ENCODE results near the gene OTOR. TPM values are rescaled to one million over a fixed set of nuclear protein-coding genes. Genes with fewer than 3 reads are reported as not detected.

The OTOR gene
- total RNA-seq, 4 donors from 2014 or later = not detected

GRCh38 chr20:16729565-16730460 lies 18.3 kb upstream of the OTOR start, which contains the start of gene SNRPB2:
Gene SNRPB2, plus strand, starts transcription at chr20:16730026. Its CDS starts 1,677 bp downstream, at chr20:16731703.
- peaks cover 25% of the 10 kb centered on the region for H3K4me1 ChIP-seq
- peak; percentile 96 for DNase-seq (ENCODE audit: low spot score in 2 of 2)
- H3K4me3 ChIP-seq = peak within 1 kb of the TSS; percentile 89
- peak within 1 kb of the TSS; percentile 86 for H3K27ac ChIP-seq
- WGBS = 8% methylated on average over 38 of the region's 57 CpGs
- H3K27me3 ChIP-seq = peaks cover 36% of the 10 kb centered on the region
- TF ChIP-seq EP300 (IDR thresholded peaks at IDR 0.05) (no peak), POLR2AphosphoS5 (IDR thresholded peaks at IDR 0.05) (peak in 2 of 3 donors; percentile 61 to 97), POLR2A (IDR thresholded peaks at IDR 0.05) (peak; percentile 37 to 77), CTCF (IDR thresholded peaks at IDR 0.05) (no peak)
- H3K36me3 ChIP-seq = peaks cover 16% of the 10 kb centered on the region
- peaks cover 3% of the 10 kb centered on the region for H3K9me3 ChIP-seq

- TF ChIP-seq POLR2AphosphoS5 (IDR thresholded peaks at IDR 0.05) (no peak), EP300 (IDR thresholded peaks at IDR 0.05) (no peak), CTCF (IDR thresholded peaks at IDR 0.05) (no peak), POLR2A (IDR thresholded peaks at IDR 0.05) (no peak)
- no peak overlapping the region for H3K4me3 ChIP-seq
- no peak for DNase-seq (ENCODE audit: low spot score in 2 of 2)
- peaks cover 9% of the 10 kb centered on the region for H3K27me3 ChIP-seq
- no peaks in the 10 kb centered on the region for H3K9me3 ChIP-seq
- peaks cover 38% of the 10 kb centered on the region for H3K36me3 ChIP-seq
- 76% methylated on average over 4 of the region's 4 CpGs for WGBS
- no peak overlapping the region for H3K27ac ChIP-seq
- peaks cover 25% of the 10 kb centered on the region for H3K4me1 ChIP-seq
These were observed 15.5 kb upstream of the OTOR start for GRCh38 chr20:16732506-16733152.

- Histone ChIP-seq H3K4me3 (no peak overlapping the region), H3K36me3 (peaks cover 63% of the 10 kb centered on the region), H3K9me3 (no peaks in the 10 kb centered on the region), H3K27ac (no peak overlapping the region), H3K27me3 (no peaks in the 10 kb centered on the region), H3K4me1 (no peaks in the 10 kb centered on the region)
- no peak for DNase-seq (ENCODE audit: low spot score in 2 of 2)
- no peak for TF ChIP-seq EP300 (IDR thresholded peaks at IDR 0.05)
- TF ChIP-seq POLR2A (IDR thresholded peaks at IDR 0.05) = no peak
- no peak for TF ChIP-seq POLR2AphosphoS5 (IDR thresholded peaks at IDR 0.05)
- no peak for TF ChIP-seq CTCF (IDR thresholded peaks at IDR 0.05)
- 85% methylated on average over 6 of the region's 6 CpGs for WGBS
These were observed 7.6 kb upstream of the OTOR start for GRCh38 chr20:16740365-16741072.

- no peak for DNase-seq (ENCODE audit: low spot score in 2 of 2)
- WGBS = 67% methylated on average over 3 of the region's 3 CpGs
These were observed 3.9 kb upstream of the OTOR start for GRCh38 chr20:16744178-16744807.

More at GRCh38 chr20:16744178-16744807, 3.9 kb upstream of the OTOR start:
- H3K36me3 ChIP-seq = peaks cover 31% of the 10 kb centered on the region
- TF ChIP-seq CTCF (IDR thresholded peaks at IDR 0.05) (no peak), EP300 (IDR thresholded peaks at IDR 0.05) (no peak), POLR2AphosphoS5 (IDR thresholded peaks at IDR 0.05) (no peak), POLR2A (IDR thresholded peaks at IDR 0.05) (no peak)
- no peak overlapping the region for H3K27ac ChIP-seq
- no peaks in the 10 kb centered on the region for H3K9me3 ChIP-seq
- no peaks in the 10 kb centered on the region for H3K4me1 ChIP-seq
- H3K4me3 ChIP-seq = no peak overlapping the region
- H3K27me3 ChIP-seq = no peaks in the 10 kb centered on the region
